ENCODE data around the gene PDIA4. TPM values are rescaled to one million over a fixed set of nuclear protein-coding genes. Genes with fewer than 3 reads are reported as not detected.
A peak's percentile ranks its signal among the peaks of the same experiment; 100 is the strongest.

PDIA4 gene
- total RNA-seq, 4 donors from 2014 or later: 34.6 to 169 (median 68.7) TPM

- H3K36me3 ChIP-seq: no peaks in the 10 kb centered on the region
- intact Hi-C loops (cut with DNase I; ENCODE audit: low total_unique reads): loop anchor here (10.0 kb wide), 2 partner anchors 82 to 462 kb away; partner anchors contain the start of gene EZH2
- no peak for DNase-seq
- peak overlapping the region in 1 of 2 donors; percentile 21 for H3K4me3 ChIP-seq
- no peaks in the 10 kb centered on the region for H3K4me1 ChIP-seq
- no peaks in the 10 kb centered on the region for H3K9me3 ChIP-seq
- TF ChIP-seq POLR2A (IDR thresholded peaks at IDR 0.05) (no peak), CTCF (IDR thresholded peaks at IDR 0.05) (no peak)
- H3K27ac ChIP-seq: peak overlapping the region in 1 of 2 donors; percentile 58
- H3K27me3 ChIP-seq: no peaks in the 10 kb centered on the region
These were observed 61.3 kb downstream of the PDIA4 start for GRCh38 chr7:148967032-148967372.

- TF ChIP-seq POLR2A (IDR thresholded peaks at IDR 0.05) (no peak), CTCF (IDR thresholded peaks at IDR 0.05) (no peak)
- Histone ChIP-seq H3K27me3 (no peaks in the 10 kb centered on the region), H3K4me1 (no peaks in the 10 kb centered on the region), H3K4me3 (peak overlapping the region; percentile 32 to 54), H3K36me3 (no peaks in the 10 kb centered on the region), H3K9me3 (no peaks in the 10 kb centered on the region), H3K27ac (peak overlapping the region; percentile 74 to 76)
- intact Hi-C loops (cut with DNase I; ENCODE audit: low total_unique reads): loop anchor here (10.0 kb wide), 2 partner anchors 80 to 460 kb away; partner anchors contain the start of gene EZH2
- DNase-seq: no peak
These were observed 63.6 kb downstream of the PDIA4 start for GRCh38 chr7:148964483-148965267.

- H3K4me3 ChIP-seq: peak overlapping the region; percentile 32 to 54
- H3K27me3 ChIP-seq: no peaks in the 10 kb centered on the region
These were observed 64.5 kb downstream of the PDIA4 start for GRCh38 chr7:148963583-148964482.

GRCh38 chr7:148962823-148963582 lies 65.3 kb downstream of the PDIA4 start:
- peak; percentile 70 to 71 for DNase-seq
- no peaks in the 10 kb centered on the region for H3K36me3 ChIP-seq
- H3K27ac ChIP-seq: peak overlapping the region; percentile 74 to 76
- no peaks in the 10 kb centered on the region for H3K9me3 ChIP-seq
- peak overlapping the region; percentile 32 to 54 for H3K4me3 ChIP-seq
- no peaks in the 10 kb centered on the region for H3K27me3 ChIP-seq
- no peaks in the 10 kb centered on the region for H3K4me1 ChIP-seq
- no peak for TF ChIP-seq POLR2A (IDR thresholded peaks at IDR 0.05)
- peak; percentile 56 to 72 (median 65) for TF ChIP-seq CTCF (IDR thresholded peaks at IDR 0.05)
- intact Hi-C loops (cut with DNase I; ENCODE audit: low total_unique reads): loop anchor here (10.0 kb wide), 2 partner anchors 78 to 458 kb away; partner anchors contain the start of gene EZH2

More at GRCh38 chr7:148963583-148964482, 64.5 kb downstream of the PDIA4 start:
- Histone ChIP-seq H3K27ac (peak overlapping the region; percentile 74 to 76), H3K9me3 (no peaks in the 10 kb centered on the region), H3K4me1 (no peaks in the 10 kb centered on the region), H3K36me3 (no peaks in the 10 kb centered on the region)
- intact Hi-C loops (cut with DNase I; ENCODE audit: low total_unique reads): loop anchor here (10.0 kb wide), 2 partner anchors 79 to 459 kb away; partner anchors contain the start of gene EZH2
- DNase-seq: no peak
- TF ChIP-seq POLR2A (IDR thresholded peaks at IDR 0.05): no peak
- TF ChIP-seq CTCF (IDR thresholded peaks at IDR 0.05): no peak

Data from uterus (tissue), 4 donors.